ENCODE measurements around the gene GATA2.

GRCh38 chr3:128443771-128444170 lies 49.2 kb downstream of the GATA2 start:
- TF ChIP-seq CTCF (IDR thresholded peaks at IDR 0.05) (no peak), EZH2 (IDR thresholded peaks at IDR 0.05; ENCODE audit: borderline replicate concordance, insufficient read depth, low read depth, low read length, poor library complexity, severe bottlenecking) (no peak)

Measured in B cell (primary cell).